Memory B cell (primary cell): ENCODE data around the gene PLEKHA4.
"Not testable (repeated sequence)": the region's sequence is repeated elsewhere in the genome, so short reads cannot be mapped to it uniquely, and the experiment has no call there.

ENCODE experiments used
- ATAC-seq: fragments of 150-1000 bp; cut with Tn5 transposase; 2 replicates; pipeline ENCODE4 v1.10.0; 2021; ENCODE audit warnings: low read depth, mild to moderate bottlenecking, moderate library complexity
- DNase-seq, 2 donors: peaks; one replicate each; pipeline ENCODE4 v3.0.0; 2022; ENCODE audit warnings: low spot score in 2 of 2
- H3K27ac Mint-ChIP-seq: one replicate; pipeline ENCODE4 v1.8.0; 2022; ENCODE audit warnings: mild to moderate bottlenecking, moderate library complexity, mixed read lengths
- H3K27me3 Mint-ChIP-seq: one replicate; pipeline ENCODE4 v1.8.0; 2022; ENCODE audit warnings: mixed read lengths
- H3K36me3 Mint-ChIP-seq: one replicate; pipeline ENCODE4 v1.8.0; 2022; ENCODE audit warnings: mild to moderate bottlenecking, mixed read lengths
- H3K4me1 Mint-ChIP-seq: one replicate; pipeline ENCODE4 v1.8.0; 2022; ENCODE audit warnings: mixed read lengths
- H3K4me3 Mint-ChIP-seq: one replicate; pipeline ENCODE4 v1.8.0; 2022; ENCODE audit warnings: mild to moderate bottlenecking, moderate library complexity, mixed read lengths
- H3K9me3 Mint-ChIP-seq: one replicate; pipeline ENCODE4 v1.8.0; 2022; ENCODE audit warnings: mixed read lengths

Gene PLEKHA4

DNA sequence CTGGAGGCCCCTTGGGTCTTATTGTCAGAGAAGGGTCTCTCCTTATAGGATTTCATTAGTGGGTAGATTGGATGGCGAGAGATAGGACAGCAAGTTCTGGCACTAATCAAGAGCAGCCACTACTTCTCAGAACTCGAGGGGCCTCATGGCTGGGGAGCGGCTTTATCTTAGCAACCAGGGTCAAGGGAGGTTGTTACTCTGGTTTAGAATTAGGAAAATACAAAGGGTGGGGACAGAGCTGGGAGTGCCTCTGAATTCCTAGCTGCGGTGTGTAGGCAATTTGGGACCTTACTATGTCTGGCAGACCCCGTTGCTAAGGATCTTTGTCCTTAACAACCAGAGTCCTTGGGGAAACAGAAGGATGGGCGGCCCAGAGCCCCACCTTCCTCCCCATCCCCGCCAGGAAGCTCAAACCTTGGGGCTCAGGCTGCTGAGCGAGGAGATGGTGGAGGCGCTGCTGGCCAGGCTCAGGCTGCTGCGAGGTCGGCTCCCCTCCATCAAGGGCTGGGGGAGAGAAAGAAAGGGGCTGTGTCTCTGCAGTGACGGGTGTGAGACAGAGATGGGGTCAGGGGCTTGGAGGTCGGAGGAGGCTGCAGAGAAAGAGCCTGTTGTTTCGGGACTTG, 1.2 kb downstream of the PLEKHA4 start:
- H3K27ac Mint-ChIP-seq = no peak overlapping the region
- no peak for DNase-seq
- peaks cover 8% of the 10 kb centered on the region for H3K27me3 Mint-ChIP-seq
- no peaks in the 10 kb centered on the region for H3K36me3 Mint-ChIP-seq
- no peak for ATAC-seq
- H3K4me3 Mint-ChIP-seq = no peak overlapping the region
- peaks cover 12% of the 10 kb centered on the region for H3K4me1 Mint-ChIP-seq
- H3K9me3 Mint-ChIP-seq = no peaks in the 10 kb centered on the region

DNA sequence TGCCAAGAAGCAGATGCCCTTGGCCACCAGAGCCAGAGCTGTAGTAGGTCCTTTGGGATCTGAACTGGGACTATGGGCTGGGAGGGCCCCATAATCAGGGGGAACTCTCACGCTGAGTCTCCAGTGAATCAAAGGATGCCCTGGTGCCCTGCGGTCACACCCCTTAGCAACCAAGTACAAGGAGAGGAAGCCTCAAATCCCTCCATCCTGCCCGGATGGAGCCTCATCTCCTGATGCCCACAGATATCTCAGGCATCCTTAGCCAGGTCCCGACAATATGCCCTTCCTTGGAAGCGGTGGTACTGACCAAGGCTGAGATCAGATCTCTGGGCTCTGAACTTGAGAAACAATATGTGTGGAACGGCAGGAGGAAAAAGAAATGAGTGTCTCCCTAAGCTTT, 1.7 kb downstream of the PLEKHA4 start:
- H3K27ac Mint-ChIP-seq = no peak overlapping the region

DNA sequence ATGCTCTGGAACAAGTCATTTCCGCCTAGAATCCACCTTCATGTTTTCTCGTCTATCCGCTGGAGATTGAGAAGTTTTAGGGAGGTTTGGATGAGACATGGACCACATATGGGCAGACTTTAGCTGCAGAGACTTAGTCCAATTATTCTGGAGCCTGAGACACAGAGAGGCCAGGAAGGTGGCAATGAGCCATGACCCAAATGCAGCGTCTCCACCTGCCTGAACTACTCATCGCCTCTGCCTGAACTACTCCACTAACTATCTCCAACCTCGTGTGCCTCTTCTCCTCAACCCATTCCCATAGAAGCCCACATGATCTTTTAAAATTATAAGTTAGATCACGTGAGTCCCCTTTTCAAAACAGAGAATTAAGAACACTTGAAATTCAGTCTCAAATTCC, 5.6 kb downstream of the PLEKHA4 start:
- peaks cover 4% of the 10 kb centered on the region for H3K27me3 Mint-ChIP-seq
- peaks cover 13% of the 10 kb centered on the region for H3K4me1 Mint-ChIP-seq
- no peaks in the 10 kb centered on the region for H3K9me3 Mint-ChIP-seq
- no peak overlapping the region for H3K27ac Mint-ChIP-seq
- no peaks in the 10 kb centered on the region for H3K36me3 Mint-ChIP-seq
- ATAC-seq (no peak), DNase-seq (no peak)
- H3K4me3 Mint-ChIP-seq = no peak overlapping the region

More for the DNA sequence above, 1.7 kb downstream of the PLEKHA4 start:
- H3K27me3 Mint-ChIP-seq = peaks cover 8% of the 10 kb centered on the region
- no peak for ATAC-seq
- H3K36me3 Mint-ChIP-seq = no peaks in the 10 kb centered on the region
- DNase-seq = no peak
- H3K4me1 Mint-ChIP-seq = peaks cover 10% of the 10 kb centered on the region
- H3K4me3 Mint-ChIP-seq = no peak overlapping the region
- no peaks in the 10 kb centered on the region for H3K9me3 Mint-ChIP-seq

DNA sequence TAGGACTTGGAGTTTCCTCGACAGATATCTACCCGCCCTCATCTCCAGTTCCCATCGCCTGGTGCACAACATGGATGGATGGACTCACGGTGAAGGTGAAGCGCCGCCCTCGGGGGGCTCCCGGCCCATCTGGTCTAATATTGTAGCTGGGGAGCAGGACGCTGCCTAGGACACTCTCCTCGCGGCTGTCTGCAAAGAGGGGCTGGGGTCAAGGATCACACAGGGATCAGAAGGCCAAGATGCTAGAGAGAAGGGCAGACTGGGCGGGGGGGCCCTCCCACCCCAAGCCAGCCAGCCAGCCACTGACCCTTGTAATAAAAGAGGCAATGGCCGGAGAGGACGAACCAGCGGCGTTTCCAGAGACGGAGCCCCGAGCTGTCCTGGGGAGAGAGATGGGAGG, 7.1 kb downstream of the PLEKHA4 start:
- H3K4me1 Mint-ChIP-seq = peaks cover 7% of the 10 kb centered on the region
- peaks cover 4% of the 10 kb centered on the region for H3K27me3 Mint-ChIP-seq
- no peaks in the 10 kb centered on the region for H3K9me3 Mint-ChIP-seq
- H3K4me3 Mint-ChIP-seq = no peak overlapping the region
- no peak for ATAC-seq
- DNase-seq = no peak
- H3K27ac Mint-ChIP-seq = no peak overlapping the region
- H3K36me3 Mint-ChIP-seq = no peaks in the 10 kb centered on the region

DNA sequence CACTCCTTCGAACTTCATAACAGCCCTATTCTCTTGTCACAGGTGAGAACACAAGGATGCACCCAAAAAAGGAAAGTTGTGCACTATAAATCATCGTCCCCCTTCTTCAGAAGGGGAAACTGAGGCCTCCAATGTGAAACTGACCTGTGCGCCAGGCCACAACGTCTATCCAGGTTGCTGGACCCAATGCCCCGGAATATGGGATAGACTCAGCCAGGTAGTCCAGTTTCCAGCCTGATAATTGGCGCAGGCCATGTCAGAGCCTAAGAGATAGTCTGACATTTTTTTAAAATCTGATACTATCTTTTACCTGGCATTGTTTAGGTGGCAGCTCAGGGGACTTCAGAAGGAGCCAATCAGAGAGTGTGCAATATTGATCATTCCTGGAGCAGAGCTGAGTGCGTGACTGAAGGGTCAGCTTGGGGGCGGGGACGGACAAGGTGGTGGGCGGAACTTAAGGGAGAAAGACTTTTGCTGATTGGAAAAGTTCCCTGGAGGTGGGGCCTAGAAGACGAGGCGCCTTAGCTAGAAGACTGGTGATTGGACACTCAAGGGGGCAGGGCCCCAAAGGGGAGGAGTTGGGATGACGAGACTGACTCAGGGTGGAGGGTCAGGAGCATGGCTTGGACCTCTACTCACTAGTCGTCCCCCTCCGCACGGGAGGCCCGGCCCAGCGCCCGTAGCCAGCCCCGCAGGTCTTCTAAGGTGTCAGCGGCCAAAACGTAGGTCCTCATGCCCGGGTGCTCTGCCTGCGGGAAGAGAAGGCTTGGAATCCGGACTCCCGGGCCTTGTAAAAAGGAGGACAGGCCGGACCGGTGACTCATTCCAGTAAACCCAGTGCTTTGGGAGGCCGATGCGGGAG, 8.5 kb downstream of the PLEKHA4 start:
- Mint-ChIP-seq H3K27ac (no peak overlapping the region), H3K27me3 (peaks cover 2% of the 10 kb centered on the region), H3K4me3 (peak overlapping the region; percentile 90), H3K4me1 (peaks cover 7% of the 10 kb centered on the region), H3K9me3 (no peaks in the 10 kb centered on the region), H3K36me3 (no peaks in the 10 kb centered on the region)
- DNase-seq = peak in 1 of 2 donors; percentile 28
- peak; percentile 23 for ATAC-seq

DNA sequence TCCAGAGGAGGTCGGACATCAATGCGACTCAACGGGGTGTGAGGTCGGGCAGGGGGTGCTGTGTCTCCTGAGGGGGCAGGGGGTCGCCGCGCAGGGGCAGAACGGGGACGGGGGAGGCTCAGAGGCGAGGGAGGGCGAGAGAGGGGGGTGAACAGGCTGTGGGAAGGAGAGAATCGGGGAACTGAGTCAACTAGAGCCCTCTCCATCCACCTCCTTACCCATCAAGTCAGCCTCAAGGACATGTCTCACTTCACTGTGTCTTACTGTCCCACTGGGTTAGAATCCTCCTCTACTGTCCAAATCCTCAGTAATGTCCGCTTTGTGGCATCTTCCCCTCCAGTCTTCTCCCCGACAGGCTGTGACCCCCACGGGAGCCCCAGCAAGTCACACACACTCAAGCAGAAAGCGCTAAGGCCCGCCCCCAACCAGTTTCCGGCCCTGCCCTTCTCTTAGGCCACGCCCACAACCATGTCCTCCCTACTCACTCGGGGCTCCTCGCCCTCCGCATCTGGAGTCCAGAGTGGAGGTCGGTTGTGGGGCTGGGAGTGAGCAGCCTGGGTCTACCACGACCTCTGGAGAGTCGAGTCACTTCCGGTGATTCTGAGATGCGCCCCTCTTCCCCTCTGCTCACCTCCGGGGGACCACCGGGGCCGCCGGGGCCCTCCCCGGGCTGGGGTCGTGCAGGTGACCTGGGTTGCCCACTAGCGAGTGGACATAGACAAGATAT, 9.3 kb downstream of the PLEKHA4 start:
- H3K36me3 Mint-ChIP-seq = no peaks in the 10 kb centered on the region
- peaks cover 7% of the 10 kb centered on the region for H3K4me1 Mint-ChIP-seq
- ATAC-seq (peak; percentile 74), DNase-seq (peak; percentile 63 to 76)
- H3K27me3 Mint-ChIP-seq = no peaks in the 10 kb centered on the region
- peak overlapping the region; percentile 62 for H3K27ac Mint-ChIP-seq
- H3K4me3 Mint-ChIP-seq = peak overlapping the region; percentile 90
- no peaks in the 10 kb centered on the region for H3K9me3 Mint-ChIP-seq

DNA sequence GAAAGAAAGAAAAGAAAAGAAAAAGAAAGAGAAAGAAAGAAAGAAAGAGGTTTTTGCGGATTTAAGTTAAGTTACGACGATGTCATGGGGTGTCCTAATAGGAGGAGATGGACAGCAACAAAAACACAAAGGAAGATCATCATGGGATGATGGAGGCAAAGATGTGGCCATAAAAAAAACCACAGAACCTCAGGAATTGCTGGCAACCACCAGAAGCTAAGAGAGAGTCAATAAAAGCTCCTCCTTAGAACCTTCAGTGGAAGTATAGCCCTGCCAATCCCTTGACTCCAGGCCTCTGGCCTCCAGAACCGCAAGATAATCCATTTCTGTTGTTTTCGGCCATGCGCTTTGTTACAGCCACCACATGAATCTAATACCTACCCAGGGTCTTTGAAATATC, 11.5 kb downstream of the PLEKHA4 start:
- H3K9me3 Mint-ChIP-seq = no peaks in the 10 kb centered on the region
- ATAC-seq (no peak), DNase-seq (no peak)
- no peaks in the 10 kb centered on the region for H3K27me3 Mint-ChIP-seq
- no peak overlapping the region for H3K4me3 Mint-ChIP-seq
- H3K36me3 Mint-ChIP-seq = no peaks in the 10 kb centered on the region
- H3K4me1 Mint-ChIP-seq = peaks cover 7% of the 10 kb centered on the region
- no peak overlapping the region for H3K27ac Mint-ChIP-seq

DNA sequence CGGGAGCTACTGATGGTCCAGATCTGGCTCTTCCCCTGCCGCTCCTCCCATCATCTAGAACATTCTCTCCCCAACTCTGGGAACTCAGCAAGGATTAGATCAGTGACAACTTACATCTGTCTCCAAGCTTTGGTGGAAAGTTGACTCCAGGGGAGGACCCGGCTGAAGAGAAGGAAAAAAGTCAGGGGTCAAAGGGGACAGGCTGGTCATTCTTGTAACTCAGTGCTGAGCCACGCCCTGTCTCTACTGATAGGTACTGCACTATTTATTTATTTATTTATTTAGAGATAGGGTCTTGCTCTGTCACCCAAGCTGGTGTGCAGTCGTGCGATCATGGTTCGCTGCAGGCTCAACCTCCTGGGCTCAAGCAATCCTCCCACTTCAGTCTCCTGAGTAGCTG, 14.3 kb downstream of the PLEKHA4 start:
- Mint-ChIP-seq H3K36me3 (no peaks in the 10 kb centered on the region), H3K4me3 (no peak overlapping the region), H3K9me3 (no peaks in the 10 kb centered on the region), H3K27ac (no peak overlapping the region), H3K4me1 (peaks cover 3% of the 10 kb centered on the region), H3K27me3 (no peaks in the 10 kb centered on the region)
- ATAC-seq = no peak
- DNase-seq = no peak

DNA sequence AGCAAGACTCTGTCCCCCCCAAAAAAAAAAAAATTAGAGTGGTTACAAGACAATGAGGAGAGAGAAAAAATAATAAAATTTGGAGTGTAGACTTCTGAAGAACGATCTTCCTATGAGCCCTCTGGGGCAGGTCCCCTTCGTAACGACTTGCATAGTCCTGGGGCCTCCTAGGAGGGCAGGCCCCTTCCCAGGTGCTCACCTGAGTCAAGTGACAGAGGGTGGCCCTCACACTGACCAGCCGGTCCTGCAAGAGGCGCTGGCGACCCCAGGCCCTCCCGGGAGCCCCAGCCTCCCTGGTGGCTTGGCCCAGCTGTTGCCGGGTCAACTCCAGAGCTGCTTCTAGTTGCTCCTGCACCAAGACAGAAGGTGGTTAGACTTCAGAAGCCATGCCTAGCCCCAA, 14.9 kb downstream of the PLEKHA4 start:
- Mint-ChIP-seq H3K4me1 (no peaks in the 10 kb centered on the region), H3K36me3 (no peaks in the 10 kb centered on the region), H3K4me3 (no peak overlapping the region), H3K27ac (no peak overlapping the region), H3K27me3 (no peaks in the 10 kb centered on the region), H3K9me3 (no peaks in the 10 kb centered on the region)
- ATAC-seq (no peak), DNase-seq (no peak)

DNA sequence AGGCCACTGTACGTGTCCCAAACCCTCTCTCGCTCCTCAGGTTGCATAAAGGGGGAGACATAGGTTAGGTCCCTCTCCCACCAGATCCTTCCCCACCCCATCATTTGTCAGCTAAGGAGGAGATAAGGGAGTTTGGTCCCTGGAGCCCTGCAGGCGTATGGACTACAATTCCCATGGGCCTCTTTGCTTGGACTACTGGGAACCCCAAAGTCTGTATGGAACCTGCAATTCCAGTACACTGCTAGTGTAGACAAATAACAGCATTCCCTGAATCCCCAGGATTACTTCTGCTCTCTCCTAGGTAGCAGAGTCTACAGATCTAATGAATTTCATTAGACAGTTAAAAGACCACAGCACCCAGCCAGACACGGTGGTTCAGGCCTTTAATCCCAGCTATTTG, 16.1 kb downstream of the PLEKHA4 start:
- Mint-ChIP-seq H3K4me3 (no peak overlapping the region), H3K27me3 (no peaks in the 10 kb centered on the region), H3K9me3 (no peaks in the 10 kb centered on the region), H3K4me1 (no peaks in the 10 kb centered on the region), H3K36me3 (no peaks in the 10 kb centered on the region), H3K27ac (no peak overlapping the region)
- no peak for DNase-seq
- no peak for ATAC-seq

DNA sequence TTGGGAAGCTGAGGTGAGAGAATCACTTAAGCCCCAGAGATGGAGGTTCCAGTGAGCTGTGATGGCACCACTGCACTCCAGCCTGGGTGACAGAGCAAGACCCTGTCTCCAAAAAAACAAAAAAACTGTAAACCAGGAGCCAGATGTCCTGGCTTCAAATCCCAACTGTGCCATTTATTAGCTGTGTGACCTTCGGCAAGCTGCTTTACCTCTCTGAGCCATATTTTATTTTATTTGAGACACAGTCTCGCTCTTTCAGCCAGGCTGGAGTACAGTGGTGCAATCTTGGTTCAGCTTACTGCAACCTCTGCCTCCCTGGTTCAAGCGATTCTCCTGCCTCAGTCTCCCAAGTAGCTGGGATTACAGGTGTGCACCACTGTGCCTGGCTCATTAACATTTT, 21.8 kb downstream of the PLEKHA4 start:
- H3K4me1 Mint-ChIP-seq, DNase-seq, H3K9me3 Mint-ChIP-seq, H3K27ac Mint-ChIP-seq, H3K4me3 Mint-ChIP-seq, H3K36me3 Mint-ChIP-seq, ATAC-seq, H3K27me3 Mint-ChIP-seq: not testable (repeated sequence)

DNA sequence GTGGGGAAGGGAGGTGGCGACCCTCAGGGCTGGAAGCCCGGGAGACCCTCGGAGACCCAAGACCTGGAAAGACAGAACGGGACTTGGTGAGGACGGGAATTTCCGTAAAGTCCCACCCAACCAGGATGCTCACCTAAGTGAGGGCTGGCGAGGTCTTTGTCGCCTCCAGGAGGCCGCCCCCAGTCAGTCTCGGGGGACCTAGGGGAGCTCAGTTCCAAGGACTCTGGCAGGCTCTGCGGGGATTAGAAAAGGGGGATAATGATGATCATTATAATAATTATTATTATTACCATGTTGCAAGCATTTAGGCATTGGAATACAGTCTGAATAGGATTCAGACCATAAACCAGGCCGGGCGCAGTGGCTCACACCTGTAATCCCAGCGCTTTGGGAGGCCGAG, 23.0 kb downstream of the PLEKHA4 start:
- ATAC-seq (no peak), DNase-seq (no peak)
- Mint-ChIP-seq H3K27ac (no peak overlapping the region), H3K27me3 (no peaks in the 10 kb centered on the region), H3K36me3 (no peaks in the 10 kb centered on the region), H3K9me3 (no peaks in the 10 kb centered on the region), H3K4me3 (no peak overlapping the region), H3K4me1 (peaks cover 2% of the 10 kb centered on the region)

DNA sequence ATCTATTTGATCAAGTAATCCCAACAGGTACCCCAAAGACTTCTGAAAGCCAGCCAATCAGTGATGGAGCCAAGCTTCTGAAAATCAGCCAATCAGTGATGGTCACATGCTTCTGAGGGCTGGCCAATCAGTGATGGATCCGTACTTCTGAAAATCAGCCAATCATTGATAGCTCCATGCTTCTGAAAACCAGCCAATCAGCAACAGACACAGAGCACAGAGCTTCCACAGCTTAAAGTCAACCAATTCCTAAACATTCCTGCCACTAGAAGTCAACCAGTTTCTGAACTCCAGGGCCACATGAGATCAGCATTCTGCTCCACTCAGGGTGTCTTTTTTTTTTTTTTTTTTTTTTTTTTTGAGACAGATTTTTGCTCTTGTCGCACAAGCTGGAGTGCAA, 23.9 kb downstream of the PLEKHA4 start:
- Mint-ChIP-seq H3K4me3 (no peak overlapping the region), H3K4me1 (peaks cover 2% of the 10 kb centered on the region), H3K27ac (no peak overlapping the region), H3K9me3 (no peaks in the 10 kb centered on the region), H3K36me3 (no peaks in the 10 kb centered on the region), H3K27me3 (no peaks in the 10 kb centered on the region)
- DNase-seq (no peak), ATAC-seq (no peak)

DNA sequence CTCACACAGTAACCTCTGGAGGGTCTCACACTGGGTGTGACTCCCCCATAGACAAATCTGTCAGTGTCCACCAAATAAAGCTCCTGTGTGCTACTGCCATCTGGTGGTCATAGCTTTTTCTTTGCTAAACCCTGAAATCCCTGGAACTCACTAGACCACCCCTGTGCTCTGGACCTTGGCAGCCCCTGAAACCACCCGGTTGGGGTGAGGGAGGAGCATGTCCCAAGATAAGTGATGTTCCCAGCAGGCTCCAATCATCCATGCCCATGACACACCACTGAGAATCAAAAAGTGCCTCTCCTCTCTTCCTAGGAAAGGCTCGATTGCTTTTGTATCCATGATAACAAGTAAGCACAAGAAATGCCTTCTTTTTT, 25.6 kb downstream of the PLEKHA4 start:
- no peaks in the 10 kb centered on the region for H3K9me3 Mint-ChIP-seq
- no peak overlapping the region for H3K4me3 Mint-ChIP-seq
- no peak overlapping the region for H3K27ac Mint-ChIP-seq
- H3K27me3 Mint-ChIP-seq = no peaks in the 10 kb centered on the region
- DNase-seq (peak; percentile 65 to 67), ATAC-seq (peak; percentile 69)
- no peaks in the 10 kb centered on the region for H3K36me3 Mint-ChIP-seq
- peaks cover 2% of the 10 kb centered on the region for H3K4me1 Mint-ChIP-seq
